Upper lobe of left lung (tissue), 4 donors: Measurements from ENCODE around the gene TNNT3.

Experiments used
- CTCF ChIP-seq, 6 experiments: fragments of 450-650 bp in 4 of 6; fragments of 200-600 bp in 2 of 6; sonication (generic) in 2 of 6; IDR thresholded peaks; one replicate each; pipeline ENCODE4 v1.5.1; 2016 to 2019; ENCODE audit warnings: antibody characterized with exemption in 6 of 6
- POLR2A ChIP-seq, 4 donors: fragments of 450-650 bp; IDR thresholded peaks; one replicate each; pipeline ENCODE4 v1.5.1; 2016 to 2017; ENCODE audit warnings: antibody characterized with exemption in 4 of 4, mild to moderate bottlenecking in 2 of 4
- POLR2AphosphoS5 ChIP-seq, 2 donors: sonication (generic); formaldehyde crosslinking; IDR thresholded peaks; one replicate each; pipeline ENCODE4 v1.5.1; 2017; ENCODE audit warnings: antibody characterized with exemption in 2 of 2

- no peak for TF ChIP-seq POLR2A (IDR thresholded peaks at IDR 0.05)
- no peak for TF ChIP-seq CTCF (IDR thresholded peaks at IDR 0.05)
- TF ChIP-seq POLR2AphosphoS5 (IDR thresholded peaks at IDR 0.05) = no peak
Observed at GRCh38 chr11:1892116-1892515, 27.4 kb upstream of the TNNT3 start.
